ENCODE results near the gene ARHGEF16. TPM values are rescaled to one million over a fixed set of nuclear protein-coding genes. Genes with fewer than 3 reads are reported as not detected.

The ARHGEF16 gene
- total RNA-seq, 1 donor from 2014 or later: 12.2 TPM

GRCh38 chr1:3469849-3470649 lies 15.6 kb downstream of the ARHGEF16 start:
- H3K36me3 ChIP-seq: no peaks in the 10 kb centered on the region
- no peak overlapping the region for H3K4me3 ChIP-seq
- no peaks in the 10 kb centered on the region for H3K9me3 ChIP-seq
- peak; percentile 50 for DNase-seq
- no peak for ATAC-seq
- peaks cover 4% of the 10 kb centered on the region for H3K4me1 ChIP-seq
- TF ChIP-seq CTCF (IDR thresholded peaks at IDR 0.05): no peak
- no peak overlapping the region for H3K27ac ChIP-seq
- intact Hi-C loops (cut with DNase I): no loop called here
- no peaks in the 10 kb centered on the region for H3K27me3 ChIP-seq

- Histone ChIP-seq H3K4me1 (peaks cover 4% of the 10 kb centered on the region), H3K27me3 (no peaks in the 10 kb centered on the region), H3K4me3 (no peak overlapping the region), H3K27ac (no peak overlapping the region), H3K36me3 (no peaks in the 10 kb centered on the region), H3K9me3 (no peaks in the 10 kb centered on the region)
- peak; percentile 47 for DNase-seq
- ATAC-seq: no peak
- intact Hi-C loops (cut with DNase I): no loop called here
- no peak for TF ChIP-seq CTCF (IDR thresholded peaks at IDR 0.05)
Measured at GRCh38 chr1:3470650-3471355, 16.3 kb downstream of the ARHGEF16 start.

- DNase-seq (no peak), ATAC-seq (peak; percentile 3)
- H3K9me3 ChIP-seq: no peaks in the 10 kb centered on the region
- H3K4me3 ChIP-seq: no peak overlapping the region
- no peaks in the 10 kb centered on the region for H3K27me3 ChIP-seq
- H3K27ac ChIP-seq: no peak overlapping the region
- intact Hi-C loops (cut with DNase I): no loop called here
- H3K4me1 ChIP-seq: peaks cover 4% of the 10 kb centered on the region
- TF ChIP-seq CTCF (IDR thresholded peaks at IDR 0.05): peak; percentile 16
- H3K36me3 ChIP-seq: no peaks in the 10 kb centered on the region
Measured at GRCh38 chr1:3471356-3472087, 17.1 kb downstream of the ARHGEF16 start.

GRCh38 chr1:3472088-3472850 lies 17.8 kb downstream of the ARHGEF16 start:
- H3K4me1 ChIP-seq: peaks cover 4% of the 10 kb centered on the region
- no peaks in the 10 kb centered on the region for H3K36me3 ChIP-seq
- TF ChIP-seq CTCF (IDR thresholded peaks at IDR 0.05): no peak
- H3K9me3 ChIP-seq: no peaks in the 10 kb centered on the region
- DNase-seq: no peak
- no peak overlapping the region for H3K27ac ChIP-seq
- ATAC-seq: no peak
- intact Hi-C loops (cut with DNase I): no loop called here
- H3K27me3 ChIP-seq: no peaks in the 10 kb centered on the region
- H3K4me3 ChIP-seq: no peak overlapping the region

GRCh38 chr1:3472906-3473305 lies 18.4 kb downstream of the ARHGEF16 start:
- intact Hi-C loops (cut with DNase I): no loop called here

More at GRCh38 chr1:3472906-3473305, 18.4 kb downstream of the ARHGEF16 start:
- TF ChIP-seq CTCF (IDR thresholded peaks at IDR 0.05): no peak
- no peak for ATAC-seq
- Histone ChIP-seq H3K27ac (no peak overlapping the region), H3K9me3 (no peaks in the 10 kb centered on the region), H3K4me1 (peaks cover 4% of the 10 kb centered on the region), H3K27me3 (no peaks in the 10 kb centered on the region), H3K4me3 (no peak overlapping the region), H3K36me3 (no peaks in the 10 kb centered on the region)
- DNase-seq: no peak

Measured in upper lobe of right lung (tissue), 1 donor.